Gastrocnemius medialis (tissue), 4 donors: ENCODE data around the gene PBX3. TPM values are rescaled to one million over a fixed set of nuclear protein-coding genes. Genes with fewer than 3 reads are reported as not detected.

Experiments
- ATAC-seq, 2 donors: fragments of 150-250 bp; one replicate each; pipeline ENCODE4 v1.9.1; 2016
- DNase-seq, 2 donors: peaks; one replicate each; pipeline ENCODE4 v3.0.0-alpha.2; 2019
- H3K27ac ChIP-seq, 4 donors: fragments of 200-600 bp; sonication (generic); 1 replicate in 1 of 4; 2 replicates in 3 of 4; pipeline ENCODE4 v1.5.1; 2016 to 2018; ENCODE audit warnings: mild to moderate bottlenecking in 2 of 4, moderate library complexity in 1 of 4
- H3K27me3 ChIP-seq, 3 donors: fragments of 200-600 bp; sonication (generic) in 2 of 3; 1 replicate in 1 of 3; 2 replicates in 2 of 3; pipeline versions ENCODE4 v1.5.1 to v1.6.0; 2016 to 2019; ENCODE audit warnings: mild to moderate bottlenecking in 1 of 3, moderate library complexity in 1 of 3
- H3K36me3 ChIP-seq, 2 donors: fragments of 200-600 bp; sonication (generic) in 1 of 2; one replicate each; pipeline ENCODE4 v1.5.1; 2017 to 2018
- H3K4me1 ChIP-seq, 2 donors: fragments of 200-600 bp; sonication (generic) in 1 of 2; one replicate each; pipeline ENCODE4 v1.5.1; 2016 to 2017; ENCODE audit warnings: mild to moderate bottlenecking in 2 of 2
- H3K4me3 ChIP-seq, 4 donors: fragments of 200-600 bp; sonication (generic) in 3 of 4; 1 replicate in 1 of 4; 2 replicates in 3 of 4; pipeline ENCODE4 v1.5.1; 2016 to 2019; ENCODE audit warnings: mild to moderate bottlenecking in 2 of 4
- H3K9me3 ChIP-seq, 3 donors: fragments of 200-600 bp; sonication (generic) in 2 of 3; 1 replicate in 1 of 3; 2 replicates in 2 of 3; pipeline ENCODE4 v1.5.1; 2016 to 2019
- CTCF ChIP-seq, 5 experiments: fragments of 450-650 bp in 3 of 5; fragments of 200-600 bp in 2 of 5; sonication (generic) in 2 of 5; IDR thresholded peaks in 4 of 5; conservative IDR thresholded peaks in 1 of 5; 1 replicate in 4 of 5; 2 replicates in 1 of 5; pipeline ENCODE4 v1.5.1; 2016 to 2019; ENCODE audit warnings: antibody characterized with exemption in 5 of 5, mild to moderate bottlenecking in 3 of 5, moderate library complexity in 3 of 5
- POLR2A ChIP-seq, 2 donors: fragments of 450-650 bp; IDR thresholded peaks; one replicate each; pipeline ENCODE4 v1.6.1; 2017; ENCODE audit warnings: antibody characterized with exemption in 2 of 2, mild to moderate bottlenecking in 2 of 2, moderate library complexity in 2 of 2
- in situ Hi-C, 4 donors: fragments of 200-750 bp; cut with MboI; loops; one replicate each; pipeline versions ENCODE4 v1.15.0 to v1.8.0; 2017; ENCODE audit warnings: low sequenced_read_pairs in 4 of 4
- intact Hi-C: fragments of 100-400 bp; cut with DNase I; formaldehyde crosslinking; loops from one replicate; pipeline ENCODE4 v1.15.1; 2023; ENCODE audit warnings: low total_unique reads
- total RNA-seq, 4 donors: library from RNA; depleted of rRNA; stranded (reverse); fragments of >200 nt; gene quantifications; one replicate each; pipeline versions ENCODE4 v1.1.0 to v1.2.3, GENCODE V29; 2016

The PBX3 gene
- total RNA-seq, 4 donors from 2014 or later = 6.6 to 31.0 (median 9.6) TPM

GRCh38 chr9:125969462-125969861, 222.3 kb downstream of the PBX3 start:
- DNase-seq (no peak), ATAC-seq (no peak)
- Histone ChIP-seq H3K9me3 (no peaks in the 10 kb centered on the region), H3K4me3 (no peak overlapping the region), H3K36me3 (no peaks in the 10 kb centered on the region), H3K27me3 (no peaks in the 10 kb centered on the region), H3K27ac (no peak overlapping the region), H3K4me1 (no peaks in the 10 kb centered on the region)
- intact Hi-C loops (no loop called here), in situ Hi-C loops (no loop called here)
- no peak for TF ChIP-seq CTCF (IDR thresholded peaks at IDR 0.05 in 4 of 5, conservative IDR thresholded peaks at IDR 0.05 in 1 of 5)
- no peak for TF ChIP-seq POLR2A (IDR thresholded peaks at IDR 0.05)

GRCh38 chr9:125969868-125970267, 222.7 kb downstream of the PBX3 start:
- Histone ChIP-seq H3K27ac (no peak overlapping the region), H3K4me3 (no peak overlapping the region), H3K36me3 (no peaks in the 10 kb centered on the region), H3K27me3 (no peaks in the 10 kb centered on the region), H3K4me1 (no peaks in the 10 kb centered on the region), H3K9me3 (no peaks in the 10 kb centered on the region)
- ATAC-seq (no peak), DNase-seq (no peak)
- TF ChIP-seq CTCF (IDR thresholded peaks at IDR 0.05 in 4 of 5, conservative IDR thresholded peaks at IDR 0.05 in 1 of 5) = no peak
- no peak for TF ChIP-seq POLR2A (IDR thresholded peaks at IDR 0.05)
- in situ Hi-C loops (no loop called here), intact Hi-C loops (no loop called here)

- in situ Hi-C loops = no loop called here
- TF ChIP-seq POLR2A (IDR thresholded peaks at IDR 0.05) = no peak
- no peak for TF ChIP-seq CTCF (IDR thresholded peaks at IDR 0.05 in 4 of 5, conservative IDR thresholded peaks at IDR 0.05 in 1 of 5)
- Histone ChIP-seq H3K9me3 (no peaks in the 10 kb centered on the region), H3K27ac (no peak overlapping the region), H3K36me3 (no peaks in the 10 kb centered on the region), H3K27me3 (no peaks in the 10 kb centered on the region), H3K4me3 (no peak overlapping the region), H3K4me1 (no peaks in the 10 kb centered on the region)
- intact Hi-C loops = no loop called here
- ATAC-seq (no peak), DNase-seq (no peak)
Measured at GRCh38 chr9:125970340-125970739, 223.2 kb downstream of the PBX3 start.

- Histone ChIP-seq H3K9me3 (no peaks in the 10 kb centered on the region), H3K27me3 (no peaks in the 10 kb centered on the region), H3K4me1 (no peaks in the 10 kb centered on the region), H3K4me3 (no peak overlapping the region), H3K36me3 (no peaks in the 10 kb centered on the region), H3K27ac (no peak overlapping the region)
- in situ Hi-C loops (no loop called here), intact Hi-C loops (no loop called here)
- DNase-seq (no peak), ATAC-seq (no peak)
- TF ChIP-seq POLR2A (IDR thresholded peaks at IDR 0.05) = no peak
- TF ChIP-seq CTCF (IDR thresholded peaks at IDR 0.05 in 4 of 5, conservative IDR thresholded peaks at IDR 0.05 in 1 of 5) = no peak
Measured at GRCh38 chr9:125971050-125971449, 223.9 kb downstream of the PBX3 start.

- Histone ChIP-seq H3K4me3 (no peak overlapping the region), H3K27me3 (no peaks in the 10 kb centered on the region), H3K36me3 (no peaks in the 10 kb centered on the region), H3K9me3 (no peaks in the 10 kb centered on the region), H3K4me1 (no peaks in the 10 kb centered on the region), H3K27ac (no peak overlapping the region)
- in situ Hi-C loops = no loop called here
- no peak for TF ChIP-seq POLR2A (IDR thresholded peaks at IDR 0.05)
- no peak for TF ChIP-seq CTCF (IDR thresholded peaks at IDR 0.05 in 4 of 5, conservative IDR thresholded peaks at IDR 0.05 in 1 of 5)
- intact Hi-C loops = no loop called here
- ATAC-seq (no peak), DNase-seq (no peak)
Measured at GRCh38 chr9:125972012-125972729, 225.0 kb downstream of the PBX3 start.
